B cell (primary cell): ENCODE measurements around the gene CYP2W1. TPM values are rescaled to one million over a fixed set of nuclear protein-coding genes. Genes with fewer than 3 reads are reported as not detected.

Experiments used
- ATAC-seq: fragments of 200-7000 bp; cut with Tn5 transposase; one replicate; pipeline ENCODE4 v1.10.0; 2021; ENCODE audit warnings: low read depth, mild to moderate bottlenecking, moderate number of reproducible peaks, moderate library complexity
- CTCF ChIA-PET: fragments of 350-600 bp; sonication (Branson Sonifier 250); formaldehyde crosslinking; loops from one replicate; lab custom pipeline; 2021; ENCODE audit warnings: antibody characterized with exemption, inconsistent platforms; lab: Charles Lee
- POLR2A ChIA-PET: fragments of 350-600 bp; sonication (Branson Sonifier 250); formaldehyde crosslinking; loops from one replicate; lab custom pipeline; 2021; ENCODE audit warnings: antibody characterized with exemption; lab: Charles Lee
- DNase-seq: peaks from one replicate; pipeline ENCODE4 v3.0.0; 2013
- H2AFZ ChIP-seq: 2 replicates; pipeline ENCODE4 v1.6.1; 2012; ENCODE audit warnings: mild to moderate bottlenecking, low read depth, low read length; ENCODE audit not compliant: insufficient read depth, poor library complexity, severe bottlenecking
- H3K27ac ChIP-seq, 2 donors: 1 replicate in 1 of 2; 2 replicates in 1 of 2; pipeline ENCODE4 v1.5.1; 2012 to 2013; ENCODE audit warnings: low read length in 2 of 2, mild to moderate bottlenecking in 2 of 2, moderate library complexity in 1 of 2
- H3K27me3 ChIP-seq, 4 experiments: fragments of 200-600 bp in 1 of 4; sonication (generic) in 1 of 4; replicated peaks in 1 of 4; 1 replicate in 2 of 4; 2 replicates in 2 of 4; pipeline versions ENCODE4 v1.6.1 to v1.7.0; 2013 to 2016; ENCODE audit warnings: low read length in 3 of 4, mild to moderate bottlenecking in 2 of 4, mixed read lengths in 1 of 4, moderate library complexity in 1 of 4; ENCODE audit not compliant: insufficient read depth in 4 of 4, control insufficient read depth in 3 of 4; ENCODE audit errors: control extremely low read depth in 1 of 4
- H3K36me3 ChIP-seq, 2 experiments: replicated peaks in 1 of 2; 1 replicate in 1 of 2; 2 replicates in 1 of 2; pipeline versions ENCODE4 v1.6.1 to v1.7.1; 2013; ENCODE audit warnings: low read length in 1 of 2; ENCODE audit not compliant: insufficient read depth in 2 of 2, control insufficient read depth in 1 of 2; ENCODE audit errors: control extremely low read depth in 1 of 2, extremely low read depth in 1 of 2
- H3K4me1 ChIP-seq, 2 donors: fragments of 200-600 bp in 1 of 2; sonication (generic) in 1 of 2; 1 replicate in 1 of 2; 2 replicates in 1 of 2; pipeline versions ENCODE4 v1.5.1 to v1.6.1; 2013 to 2017; ENCODE audit warnings: low read length in 2 of 2; ENCODE audit not compliant: control insufficient read depth in 2 of 2, insufficient read depth in 2 of 2
- H3K4me2 ChIP-seq: replicated peaks from 2 replicates; pipeline ENCODE3; 2012; ENCODE audit warnings: mild to moderate bottlenecking, low read depth, low read length; ENCODE audit not compliant: poor library complexity, severe bottlenecking
- H3K4me3 ChIP-seq, 5 experiments: fragments of 200-600 bp in 1 of 5; sonication (generic) in 1 of 5; 1 replicate in 3 of 5; 2 replicates in 2 of 5; pipeline versions ENCODE4 v1.5.1 to v1.7.0; 2011 to 2016; ENCODE audit warnings: low read length in 4 of 5, mild to moderate bottlenecking in 4 of 5, low read depth in 2 of 5, control low read depth in 1 of 5, moderate library complexity in 1 of 5; ENCODE audit not compliant: insufficient read depth in 1 of 5; ENCODE audit errors: control extremely low read depth in 1 of 5, extremely low read depth in 1 of 5
- H3K79me2 ChIP-seq: fragments of 200-600 bp; sonication (generic); one replicate; pipeline ENCODE4 v1.6.0; 2016; ENCODE audit warnings: low read length; ENCODE audit not compliant: control insufficient read depth, insufficient read depth
- H3K9ac ChIP-seq: fragments of 200-600 bp; sonication (generic); 2 replicates; pipeline ENCODE4 v1.6.1; 2017; ENCODE audit warnings: mild to moderate bottlenecking, low read length, moderate library complexity
- H3K9me3 ChIP-seq, 3 donors: one replicate each; pipeline versions ENCODE4 v1.6.1 to v1.7.1; 2013; ENCODE audit warnings: low read length in 2 of 3; ENCODE audit not compliant: control insufficient read depth in 2 of 3, insufficient read depth in 1 of 3; ENCODE audit errors: control extremely low read depth in 1 of 3
- H4K20me1 ChIP-seq: 2 replicates; pipeline ENCODE4 v1.6.0; 2012; ENCODE audit warnings: mild to moderate bottlenecking, low read length; ENCODE audit not compliant: insufficient read depth, control insufficient read depth, poor library complexity, severe bottlenecking
- H3K27ac Mint-ChIP-seq: one replicate; pipeline ENCODE4 v1.8.0; 2021; ENCODE audit warnings: mixed read lengths
- H3K27me3 Mint-ChIP-seq: one replicate; pipeline ENCODE4 v1.8.0; 2021; ENCODE audit warnings: mixed read lengths
- H3K4me1 Mint-ChIP-seq: one replicate; pipeline ENCODE4 v1.8.0; 2021; ENCODE audit warnings: mixed read lengths
- H3K4me3 Mint-ChIP-seq: one replicate; pipeline ENCODE4 v1.8.0; 2021; ENCODE audit warnings: mixed read lengths
- H3K9me3 Mint-ChIP-seq: one replicate; pipeline ENCODE4 v1.8.0; 2022; ENCODE audit warnings: mixed read lengths; ENCODE audit not compliant: insufficient read depth
- CTCF ChIP-seq: fragments of 200-600 bp; IDR thresholded peaks from one replicate; pipeline ENCODE4 v1.8.0; 2022; ENCODE audit warnings: antibody characterized with exemption, mild to moderate bottlenecking
- EZH2 ChIP-seq: IDR thresholded peaks from 2 replicates; pipeline ENCODE4 v1.6.1; 2012; ENCODE audit warnings: borderline replicate concordance, low read depth, mild to moderate bottlenecking, moderate library complexity, low read length; ENCODE audit not compliant: insufficient read depth, poor library complexity, severe bottlenecking
- WGBS: methylation state at CpG from one replicate; pipeline ENCODE4 v1.1.5; 2013; ENCODE audit warnings: missing lambda C conversion rate; ENCODE audit not compliant: insufficient coverage; 5-methylcytosine and 5-hydroxymethylcytosine counted together
- intact Hi-C: fragments of 100-400 bp; cut with micrococcal nuclease; formaldehyde crosslinking; loops from one replicate; pipeline ENCODE4 v1.10.0; 2022
- polyA plus RNA-seq: library from polyadenylated mRNA; depleted of rRNA; stranded (reverse); fragments of >200 nt; gene quantifications from 2 replicates; pipeline ENCODE4 v1.2.3, GENCODE V29; 2012
- total RNA-seq, 2 donors: library from RNA; stranded (reverse); fragments of 120-200 nt in 1 of 2; gene quantifications; 1 replicate in 1 of 2; 2 replicates in 1 of 2; pipeline versions ENCODE4 v1.2.3 to v1.2.4, GENCODE V29; 2013 to 2022

Gene CYP2W1
- total and polyA plus RNA-seq, 2 donors (not counting 1 experiment from before 2014, with no cell fraction given): not detected

DNA sequence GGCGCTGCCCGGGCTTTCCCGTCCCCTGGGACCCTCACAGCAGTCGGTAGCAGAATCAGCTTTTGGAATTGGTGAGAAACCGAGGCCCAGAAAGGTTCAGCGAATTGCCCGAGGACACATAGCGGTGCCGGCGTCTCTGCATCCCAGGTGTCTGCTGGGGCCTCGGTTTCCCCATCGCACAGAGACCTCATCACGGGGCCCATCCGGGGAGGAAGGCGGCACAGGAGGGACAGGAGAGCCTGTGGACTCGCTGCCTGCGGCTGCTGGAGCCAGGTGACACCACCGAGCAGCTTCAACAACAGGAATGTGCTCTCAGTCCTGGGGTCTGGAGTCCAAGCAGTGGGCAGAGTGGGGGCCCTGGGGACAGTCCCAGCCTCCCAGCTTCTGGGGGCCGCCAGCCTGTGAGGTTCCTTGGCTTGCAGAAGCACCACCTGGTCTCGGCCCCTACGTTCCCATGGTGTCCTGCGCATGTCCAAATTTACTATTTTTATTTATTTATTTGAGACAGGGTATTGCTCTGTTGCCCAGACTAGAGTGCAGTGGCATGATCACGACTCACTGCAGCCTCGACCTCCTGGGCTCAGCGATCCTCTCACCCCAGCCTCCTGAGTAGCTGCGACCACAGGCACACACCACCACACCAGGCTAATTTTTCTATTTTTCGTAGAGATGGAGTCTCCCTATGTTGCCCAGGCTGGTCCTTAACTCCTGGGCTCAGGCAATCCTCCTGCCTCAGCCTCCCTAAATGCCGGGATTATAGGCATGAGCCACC, 7.1 kb upstream of the CYP2W1 start:
- Histone ChIP-seq H3K4me1 (peaks cover 16 to 22% of the 10 kb centered on the region in 2 donors), H3K27ac (no peak overlapping the region), H4K20me1 (peaks cover 43% of the 10 kb centered on the region), H2AFZ (peak overlapping the region; percentile 37), H3K79me2 (peaks cover 39% of the 10 kb centered on the region), H3K27me3 (peaks cover 0 to 3% (median 0%) of the 10 kb centered on the region in 4 experiments), H3K4me3 (peak overlapping the region in 2 of 5 experiments; percentile 90 to 91), H3K4me2 (peak overlapping the region; percentile 87), H3K9ac (peak overlapping the region; percentile 95), H3K36me3 (peaks cover 4 to 23% of the 10 kb centered on the region in 2 experiments), H3K9me3 (peaks cover 0 to 11% (median 0%) of the 10 kb centered on the region in 3 donors)
- Mint-ChIP-seq H3K4me3 (peak overlapping the region; percentile 94), H3K4me1 (peaks cover 24% of the 10 kb centered on the region), H3K27me3 (no peaks in the 10 kb centered on the region), H3K9me3 (no peaks in the 10 kb centered on the region), H3K27ac (peak overlapping the region; percentile 41)
- CTCF ChIA-PET: interaction anchor here (0.6 to 3.6 kb wide), 8 partner anchors 17 to 166 kb away, joined by 3 to 23 read pairs (median 4); partner anchors contain the start of gene GPR146
- POLR2A ChIA-PET: interaction anchor here (1.2 to 1.8 kb wide), 5 partner anchors 9 to 111 kb away, joined by 4 to 12 read pairs (median 6); no protein-coding TSS in a partner anchor
- DNase-seq (no peak), ATAC-seq (no peak)
- intact Hi-C loops: loop anchor here (1.0 to 10.0 kb wide), 7 partner anchors 19 to 191 kb away; partner anchors contain the start of genes GET4 and ZFAND2A
- 51% methylated on average over 23 of the region's 28 CpGs for WGBS
- TF ChIP-seq EZH2 (no peak), CTCF (no peak)
